HG03571 (cell line): ENCODE data around the gene STUB1.

Experiments
- ATAC-seq: cut with Tn5 transposase; IDR thresholded peaks from one replicate; pipeline ENCODE4 v1.9.1; 2021; ENCODE audit not compliant: unreplicated experiment

Gene STUB1

DNA sequence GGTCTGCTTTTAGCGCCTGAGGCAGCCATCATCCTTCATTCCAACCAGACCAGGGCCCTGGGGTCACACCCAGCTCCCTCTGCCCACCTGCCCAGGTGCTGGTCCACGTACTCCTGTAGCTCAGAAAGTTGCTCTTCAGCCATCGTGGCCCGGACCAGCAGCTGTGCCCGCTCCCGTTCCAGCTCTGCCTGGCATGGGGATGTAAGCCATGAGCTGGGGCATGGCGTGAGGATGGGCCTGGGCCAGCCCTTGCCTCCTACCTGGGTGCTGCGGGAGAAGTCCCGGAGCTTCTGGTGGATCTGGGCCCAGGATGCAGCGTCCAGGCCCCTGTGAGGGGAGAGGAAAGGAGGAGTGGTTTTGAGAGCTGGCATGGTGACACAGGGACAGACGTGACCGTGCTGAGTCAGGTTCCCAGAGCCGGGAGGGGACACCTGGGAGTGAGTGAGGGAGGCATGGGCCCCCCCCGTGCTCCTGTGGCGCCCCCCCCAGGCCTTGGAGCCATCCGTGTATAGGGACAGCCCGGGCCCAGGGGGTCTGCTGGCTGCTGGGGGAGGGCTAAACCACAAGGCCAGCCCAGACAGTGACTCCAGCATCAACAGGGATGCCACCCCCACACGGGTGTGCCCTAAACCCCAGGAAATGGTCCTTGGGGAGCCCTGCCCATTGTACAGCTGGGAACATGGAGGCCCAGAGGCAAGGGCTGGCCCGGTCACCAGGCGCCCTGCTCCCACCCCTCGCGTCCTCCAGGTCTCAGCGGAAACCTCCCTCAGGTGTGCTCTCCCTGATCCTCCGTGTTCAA lies 42.8 kb downstream of the STUB1 start:
- no peak for ATAC-seq

DNA sequence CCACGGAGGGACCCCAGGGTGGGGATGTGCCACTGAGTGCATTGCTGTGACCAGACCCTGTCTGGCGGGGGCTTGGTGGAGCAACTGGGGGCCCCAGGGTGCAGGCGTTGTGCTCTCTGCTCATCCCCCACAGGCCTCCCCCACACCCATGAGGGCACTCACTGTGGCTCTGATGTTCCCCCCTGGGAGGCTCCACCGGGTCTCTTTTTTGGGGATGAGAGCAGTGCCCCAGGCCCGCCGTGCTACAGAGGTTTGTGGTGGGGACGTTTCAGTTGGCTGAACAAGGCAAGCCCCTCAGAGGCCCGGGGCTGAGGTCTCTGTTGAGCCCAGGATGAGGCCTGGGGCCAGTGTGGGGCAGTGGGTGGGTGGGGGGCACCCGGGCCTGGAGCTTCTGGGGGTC lies 43.5 kb downstream of the STUB1 start:
- no peak for ATAC-seq

DNA sequence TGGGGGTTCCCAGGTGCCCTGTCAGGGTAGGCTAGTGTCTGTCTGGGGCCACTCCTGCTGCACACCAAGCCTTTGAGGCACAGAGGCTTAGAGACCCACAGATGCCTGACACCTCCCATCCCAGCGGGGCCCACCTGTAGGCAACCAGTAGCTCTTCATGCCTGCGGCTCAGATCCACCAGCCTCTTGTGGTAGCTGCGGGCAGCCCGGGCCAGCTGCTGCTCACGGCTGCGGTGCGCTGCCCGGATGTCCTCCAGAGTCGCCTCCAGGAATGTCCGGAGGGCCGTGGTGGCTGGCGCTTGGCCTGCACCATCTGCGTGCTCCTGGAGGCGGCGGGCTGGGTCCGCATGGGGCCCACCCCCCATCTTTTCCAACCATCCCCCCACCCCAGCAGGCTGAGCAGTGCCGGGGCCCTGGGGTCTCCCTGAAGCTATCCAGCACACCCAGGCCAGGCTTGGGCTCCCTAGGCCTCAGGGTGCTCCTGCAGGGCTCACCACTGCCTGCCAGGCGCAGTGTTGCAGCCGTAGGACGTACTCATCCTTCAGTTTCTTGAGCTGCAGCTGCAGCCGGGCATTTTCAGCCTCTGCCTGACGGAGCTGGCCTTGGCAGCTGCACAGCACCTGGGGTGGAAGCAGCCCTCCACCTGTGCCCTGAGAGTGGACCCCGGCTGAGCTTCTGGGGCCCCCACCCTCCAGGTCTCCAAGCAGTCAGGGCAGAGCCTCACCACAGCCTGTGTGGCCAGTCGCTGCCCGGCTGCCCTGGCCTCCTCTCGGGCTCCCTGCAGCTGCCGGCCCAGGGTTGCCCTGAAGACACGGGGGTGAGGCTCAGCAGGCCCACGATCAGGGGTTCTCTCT lies 44.2 kb downstream of the STUB1 start:
- ATAC-seq, result no peak

DNA sequence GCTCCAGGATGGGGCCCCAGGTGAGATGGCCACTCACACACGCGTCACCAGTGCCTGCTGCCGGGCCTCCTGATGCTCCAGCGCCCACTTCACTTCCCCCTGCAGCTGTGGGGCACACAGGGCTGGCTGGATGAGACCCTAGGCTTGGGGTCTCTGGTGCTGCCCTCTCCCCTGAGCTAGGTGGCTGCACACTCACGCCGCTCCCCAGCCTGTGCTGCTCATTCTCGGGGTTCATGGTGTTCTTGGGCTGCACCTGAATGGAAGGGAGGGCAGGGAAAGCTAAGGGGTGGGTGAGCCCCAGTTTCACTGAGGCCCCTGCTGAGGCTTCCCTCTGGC lies 44.8 kb downstream of the STUB1 start:
- ATAC-seq, result no peak

DNA sequence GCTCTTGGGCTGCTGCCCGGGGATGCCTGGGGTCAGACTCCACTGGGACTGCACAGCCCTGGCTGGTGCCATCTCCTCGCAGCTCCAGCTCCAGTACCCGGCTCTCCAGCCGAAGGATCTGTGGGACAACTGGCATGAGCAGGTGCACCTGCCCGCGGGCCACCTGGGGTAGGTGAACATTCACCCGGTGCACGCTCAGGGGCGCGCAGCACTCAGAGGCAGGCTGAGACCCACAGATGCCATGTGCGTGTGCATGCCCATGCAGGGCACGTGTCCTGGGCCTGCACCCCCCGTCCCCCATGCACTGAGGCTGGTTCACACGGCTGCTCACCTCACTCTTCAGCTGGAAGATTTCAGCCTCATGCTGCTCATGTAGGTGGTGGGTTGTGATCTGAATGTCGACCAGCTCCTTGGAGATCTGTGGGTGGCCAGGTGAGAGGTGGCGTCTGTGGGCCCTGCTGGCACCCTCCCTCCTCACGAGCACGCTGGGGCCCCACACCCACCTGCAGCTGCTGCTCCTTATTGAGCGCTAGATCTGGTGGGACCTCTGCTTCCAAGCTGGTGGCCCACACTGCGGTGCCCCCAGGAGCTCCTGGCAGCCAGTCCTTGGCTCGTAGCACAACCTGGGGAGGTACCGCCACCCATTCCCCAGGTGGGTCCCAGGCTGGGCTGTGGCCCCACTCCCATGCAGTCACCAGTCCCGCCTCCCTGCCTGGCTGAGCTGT lies 45.4 kb downstream of the STUB1 start:
- ATAC-seq, result no peak

DNA sequence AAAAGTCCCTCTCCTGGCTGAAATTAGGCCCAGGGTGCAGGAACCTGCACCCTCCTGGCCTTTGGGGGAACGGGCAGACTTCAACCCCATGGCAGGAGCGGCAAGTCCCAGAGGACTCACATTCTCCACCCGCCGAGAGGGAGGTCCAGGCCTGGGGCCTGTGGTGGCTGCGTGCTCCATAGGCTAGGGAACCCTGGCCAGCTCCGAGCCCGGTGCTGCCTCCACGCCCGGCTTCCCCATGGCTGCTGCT lies 45.9 kb downstream of the STUB1 start:
- no peak for ATAC-seq

DNA sequence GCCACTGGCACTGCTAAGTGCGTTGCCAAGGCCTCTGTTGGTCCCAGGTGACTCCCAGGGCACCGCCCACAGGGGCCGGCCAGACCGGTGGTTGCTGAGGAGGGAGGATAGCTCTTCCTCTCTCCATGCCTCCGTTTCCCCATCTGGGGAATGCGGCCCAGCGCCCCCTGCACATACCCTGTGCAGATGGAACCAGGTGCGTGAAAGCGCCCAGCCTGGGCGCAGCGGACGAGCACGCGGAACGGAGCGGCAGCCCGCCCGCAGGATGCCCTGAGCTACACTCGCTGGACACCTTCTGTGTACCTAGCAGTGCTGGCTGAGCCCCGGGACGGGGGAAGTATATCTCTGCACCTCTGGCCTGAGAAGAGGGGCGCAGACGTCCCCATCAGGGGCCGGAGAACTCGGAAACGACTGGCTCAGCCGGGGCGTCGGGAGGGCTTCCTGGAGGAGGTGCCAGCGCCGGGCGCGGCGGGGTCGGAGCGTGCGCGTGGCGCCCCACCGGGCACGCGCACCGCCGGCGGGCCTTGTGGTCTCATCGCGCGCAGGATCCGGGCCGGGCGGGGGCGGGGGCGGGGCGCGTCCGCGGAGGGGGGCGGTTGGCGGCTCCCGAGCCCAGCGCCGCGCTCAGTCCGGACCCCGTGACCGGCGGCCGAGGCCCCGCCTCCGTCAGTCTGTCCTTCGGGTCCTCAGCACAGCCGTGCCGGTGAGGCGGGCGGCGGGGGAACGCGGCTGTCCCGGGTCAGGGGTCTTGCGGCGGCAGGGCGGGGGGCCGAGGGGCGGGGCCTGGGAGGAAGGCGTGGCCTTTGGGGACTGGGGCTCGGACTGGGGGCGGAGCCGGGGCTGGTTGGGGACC lies 46.5 kb downstream of the STUB1 start, which contains the start of the genes CCDC78 and HAGHL:
Gene CCDC78, minus strand, starts transcription at position 6 of the 853 bp plus-strand sequence. CDS start 76 bp downstream, outside the sequence.
Gene HAGHL, plus strand, starts transcription at position 669 of the 853 bp plus-strand sequence. CDS start 404 bp downstream, outside the sequence.
- no peak for ATAC-seq

DNA sequence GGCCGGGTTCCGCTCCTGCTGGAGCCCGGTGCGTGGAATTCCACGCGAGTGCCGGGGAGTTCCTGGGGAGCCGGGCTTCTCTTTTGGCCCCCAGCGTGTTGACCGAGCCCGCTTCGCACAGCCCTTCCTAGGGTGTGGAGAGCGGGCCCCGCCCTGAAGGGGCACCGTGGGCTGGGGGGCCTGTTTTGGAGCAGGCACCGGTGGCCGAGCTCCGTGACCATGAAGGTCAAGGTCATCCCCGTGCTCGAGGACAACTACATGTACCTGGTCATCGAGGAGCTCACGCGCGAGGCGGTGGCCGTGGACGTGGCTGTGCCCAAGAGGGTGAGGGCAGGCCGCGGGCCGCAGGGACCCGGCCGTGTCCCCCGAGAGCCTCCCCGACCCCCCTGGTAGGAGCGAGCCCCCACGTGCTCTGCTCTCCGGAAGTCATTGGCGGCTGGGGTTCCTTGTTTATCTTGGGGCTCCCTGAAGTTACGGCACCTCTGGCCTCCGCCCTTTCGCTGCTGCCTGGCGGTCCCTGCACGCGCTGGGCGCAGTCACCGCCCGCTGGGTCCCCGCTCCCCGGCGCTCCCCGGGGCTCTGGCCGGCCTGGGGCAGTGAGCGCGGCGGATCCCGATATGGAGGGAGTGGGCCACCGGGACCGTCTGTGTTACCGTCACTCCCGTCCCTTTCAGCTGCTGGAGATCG lies 47.2 kb downstream of the STUB1 start:
- no peak for ATAC-seq

DNA sequence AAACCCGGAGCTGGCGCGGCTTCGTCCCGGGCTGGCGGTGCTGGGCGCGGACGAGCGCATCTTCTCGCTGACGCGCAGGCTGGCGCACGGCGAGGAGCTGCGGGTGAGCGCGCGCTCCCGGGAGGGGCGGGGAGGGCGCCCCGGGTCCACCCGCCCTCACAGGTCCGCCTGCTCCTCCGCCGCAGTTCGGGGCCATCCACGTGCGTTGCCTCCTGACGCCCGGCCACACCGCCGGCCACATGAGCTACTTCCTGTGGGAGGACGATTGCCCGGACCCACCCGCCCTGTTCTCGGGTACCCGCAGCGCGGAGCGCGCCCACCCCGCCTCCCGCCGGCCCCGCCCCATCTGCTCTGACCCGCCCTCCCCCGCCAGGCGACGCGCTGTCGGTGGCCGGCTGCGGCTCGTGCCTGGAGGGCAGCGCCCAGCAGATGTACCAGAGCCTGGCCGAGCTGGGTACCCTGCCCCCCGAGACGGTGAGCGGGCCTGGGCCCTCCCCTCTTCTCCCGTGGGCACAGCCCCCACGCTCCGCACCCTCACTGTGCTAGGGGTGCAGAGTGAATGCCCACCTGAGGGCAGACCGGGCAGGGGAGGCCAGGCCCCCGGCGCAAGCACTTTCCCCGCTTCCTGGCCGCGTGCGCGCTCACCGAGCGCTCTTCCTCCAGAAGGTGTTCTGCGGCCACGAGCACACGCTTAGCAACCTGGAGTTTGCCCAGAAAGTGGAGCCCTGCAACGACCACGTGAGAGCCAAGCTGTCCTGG lies 48.1 kb downstream of the STUB1 start:
- ATAC-seq, result peak; percentile 30

DNA sequence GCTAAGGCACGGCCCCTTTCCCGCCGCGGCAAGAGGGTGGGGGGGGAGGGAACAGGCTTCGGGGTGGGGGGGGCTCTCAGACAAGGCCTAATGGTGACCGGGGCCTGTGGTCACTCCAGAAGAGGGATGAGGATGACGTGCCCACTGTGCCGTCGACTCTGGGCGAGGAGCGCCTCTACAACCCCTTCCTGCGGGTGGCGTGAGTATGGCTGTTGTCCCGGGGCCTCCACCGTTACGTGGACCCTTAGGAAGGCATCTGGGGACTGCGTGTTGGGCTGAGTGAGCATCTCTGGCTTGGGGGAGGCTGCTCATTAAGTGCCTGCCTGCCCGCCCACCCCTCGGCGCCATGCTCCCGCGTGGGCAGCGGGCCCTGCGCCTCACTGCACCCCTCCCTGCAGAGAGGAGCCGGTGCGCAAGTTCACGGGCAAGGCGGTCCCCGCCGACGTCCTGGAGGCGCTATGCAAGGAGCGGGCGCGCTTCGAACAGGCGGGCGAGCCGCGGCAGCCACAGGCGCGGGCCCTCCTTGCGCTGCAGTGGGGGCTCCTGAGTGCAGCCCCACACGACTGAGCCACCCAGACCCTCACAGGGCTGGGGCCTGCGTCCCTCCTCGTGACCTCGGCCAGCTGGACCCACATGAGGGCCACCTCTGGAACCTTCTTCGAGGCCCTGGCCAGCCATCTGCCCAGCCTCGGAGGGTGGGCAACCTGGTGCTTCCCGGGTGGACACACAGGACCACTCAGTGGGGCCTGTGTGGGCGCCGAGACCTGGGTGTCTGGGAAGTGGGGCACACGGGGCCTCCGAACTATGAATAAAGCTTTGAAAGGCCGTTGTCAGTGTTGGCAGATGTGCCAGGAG lies 48.9 kb downstream of the STUB1 start:
- no peak for ATAC-seq

DNA sequence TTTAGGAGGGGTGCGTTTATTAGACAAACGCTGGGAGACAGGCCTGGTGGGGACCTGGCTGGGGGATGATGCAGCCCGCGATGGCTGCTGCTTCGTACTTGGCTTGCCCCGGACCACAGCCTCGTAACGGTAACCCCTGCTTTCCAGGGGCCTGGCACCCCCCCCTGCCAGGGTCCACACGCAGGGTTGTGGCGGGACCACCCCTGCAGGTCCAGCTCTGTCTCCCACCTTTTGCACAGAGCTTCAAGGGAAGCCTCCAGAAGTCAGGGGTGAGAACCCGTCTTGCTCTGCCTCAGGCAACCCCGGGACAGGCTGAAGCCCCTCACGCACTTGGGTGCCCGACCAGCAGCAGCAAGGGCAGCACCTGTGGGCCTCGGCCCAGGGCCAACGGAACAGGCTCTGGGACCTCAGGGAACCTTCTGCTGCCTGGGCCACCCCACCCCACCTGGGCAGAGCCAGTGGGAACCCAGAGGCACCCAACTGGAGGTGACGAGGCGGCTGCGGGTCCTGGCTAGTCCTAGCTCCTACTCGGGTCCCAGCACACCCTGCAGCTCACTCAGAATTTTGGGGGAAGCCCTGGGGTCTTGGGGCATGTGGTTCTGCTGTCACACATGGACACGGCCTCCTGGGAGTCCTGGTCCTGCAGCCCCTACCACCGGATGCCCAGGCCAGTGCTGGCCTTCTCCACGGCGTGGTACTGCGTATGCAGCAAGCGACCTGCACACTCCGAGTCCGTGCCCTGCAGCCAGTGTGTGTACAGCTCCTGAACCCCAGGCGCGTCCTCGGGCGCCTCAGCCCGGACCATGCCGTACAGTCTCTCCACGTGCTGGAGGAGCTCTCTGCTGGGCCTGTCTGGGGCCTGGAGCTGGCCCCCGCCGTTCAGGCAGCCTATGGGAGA lies 49.8 kb downstream of the STUB1 start:
- ATAC-seq, result no peak

DNA sequence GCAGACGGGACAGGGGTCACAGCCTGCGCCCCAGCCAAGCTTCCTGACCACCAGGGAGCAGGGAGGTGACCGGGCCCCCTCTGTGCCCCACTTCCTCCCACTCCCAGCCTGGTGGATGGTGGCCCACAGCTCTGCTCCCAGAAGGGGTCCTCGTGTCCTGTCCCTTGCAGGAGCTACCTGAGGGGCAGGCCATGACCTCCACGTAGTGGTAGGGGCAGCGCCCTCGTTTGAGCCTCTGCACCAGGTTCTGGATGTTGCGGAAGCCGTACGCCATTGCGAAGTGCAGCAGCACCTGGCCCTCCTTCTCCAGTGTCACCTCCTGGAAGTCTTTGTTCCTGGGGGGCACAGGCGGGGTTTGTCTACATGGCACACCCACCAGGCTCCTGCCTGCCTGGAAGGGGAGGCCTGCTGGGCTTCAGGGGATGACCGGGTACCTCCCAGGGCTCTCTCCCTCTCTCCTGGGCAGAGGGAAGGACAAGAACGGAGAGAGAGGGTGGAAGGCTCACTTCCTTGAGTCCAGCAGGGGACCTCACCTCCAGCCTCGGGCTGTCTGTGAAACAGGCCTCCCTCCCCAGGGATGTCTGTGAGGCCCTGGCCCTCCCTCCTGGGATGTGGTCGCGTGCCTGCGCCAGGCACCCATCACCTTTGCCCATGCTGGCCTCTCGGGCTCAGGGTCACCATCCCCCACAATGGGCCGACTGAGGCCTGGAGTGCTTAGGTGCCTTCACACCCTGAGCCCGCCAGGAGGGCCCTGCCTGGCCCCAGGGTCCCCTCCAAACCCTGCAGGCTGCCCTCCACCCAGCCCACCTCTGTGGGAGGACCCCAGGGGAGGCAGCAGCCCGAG lies 50.7 kb downstream of the STUB1 start:
- ATAC-seq, result no peak

DNA sequence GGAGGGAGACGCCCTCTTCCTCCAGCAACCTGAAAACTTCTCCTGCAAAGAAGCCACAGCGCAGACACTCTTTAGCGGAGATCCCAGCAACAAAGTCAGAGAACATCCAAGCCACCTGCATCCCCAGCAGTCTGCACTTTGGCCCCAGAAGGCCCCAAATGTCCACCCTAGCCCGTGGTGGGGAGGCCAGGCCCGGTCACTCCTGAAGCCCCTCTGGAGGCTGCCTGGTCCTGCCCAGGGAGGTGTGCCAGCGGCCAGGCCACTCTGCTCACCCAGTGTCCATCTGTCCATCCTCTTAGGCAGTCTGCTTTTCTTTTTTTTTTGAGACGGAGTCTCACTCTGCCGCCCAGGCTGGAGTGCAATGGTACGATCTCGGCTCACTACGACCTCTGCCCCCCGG lies 52.1 kb downstream of the STUB1 start:
- ATAC-seq, result no peak
